ENCODE data around the gene HBB. TPM values are rescaled to one million over a fixed set of nuclear protein-coding genes. Genes with fewer than 3 reads are reported as not detected.

HBB gene
- total RNA-seq, 1 donor from 2014 or later = not detected

GRCh38 chr11:5228124-5228523 is 1.3 kb upstream of the HBB start:
- no peak for DNase-seq (ENCODE audit: low read depth in 2 of 2)

DNA sequence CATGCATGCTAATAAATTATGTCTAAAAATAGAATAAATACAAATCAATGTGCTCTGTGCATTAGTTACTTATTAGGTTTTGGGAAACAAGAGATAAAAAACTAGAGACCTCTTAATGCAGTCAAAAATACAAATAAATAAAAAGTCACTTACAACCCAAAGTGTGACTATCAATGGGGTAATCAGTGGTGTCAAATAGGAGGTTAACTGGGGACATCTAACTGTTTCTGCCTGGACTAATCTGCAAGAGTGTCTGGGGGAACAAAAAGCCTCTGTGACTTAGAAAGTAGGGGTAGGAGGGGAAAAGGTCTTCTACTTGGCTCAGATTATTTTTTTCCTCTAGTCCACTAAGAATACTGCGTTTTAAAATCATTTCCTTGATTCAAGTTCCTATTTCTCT is 810 bp upstream of the HBB start:
- DNase-seq (ENCODE audit: low read depth in 2 of 2) = no peak

DNA sequence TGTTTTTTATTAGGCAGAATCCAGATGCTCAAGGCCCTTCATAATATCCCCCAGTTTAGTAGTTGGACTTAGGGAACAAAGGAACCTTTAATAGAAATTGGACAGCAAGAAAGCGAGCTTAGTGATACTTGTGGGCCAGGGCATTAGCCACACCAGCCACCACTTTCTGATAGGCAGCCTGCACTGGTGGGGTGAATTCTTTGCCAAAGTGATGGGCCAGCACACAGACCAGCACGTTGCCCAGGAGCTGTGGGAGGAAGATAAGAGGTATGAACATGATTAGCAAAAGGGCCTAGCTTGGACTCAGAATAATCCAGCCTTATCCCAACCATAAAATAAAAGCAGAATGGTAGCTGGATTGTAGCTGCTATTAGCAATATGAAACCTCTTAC is 1.4 kb downstream of the HBB start:
- no peak for DNase-seq (ENCODE audit: low read depth in 2 of 2)

DNA sequence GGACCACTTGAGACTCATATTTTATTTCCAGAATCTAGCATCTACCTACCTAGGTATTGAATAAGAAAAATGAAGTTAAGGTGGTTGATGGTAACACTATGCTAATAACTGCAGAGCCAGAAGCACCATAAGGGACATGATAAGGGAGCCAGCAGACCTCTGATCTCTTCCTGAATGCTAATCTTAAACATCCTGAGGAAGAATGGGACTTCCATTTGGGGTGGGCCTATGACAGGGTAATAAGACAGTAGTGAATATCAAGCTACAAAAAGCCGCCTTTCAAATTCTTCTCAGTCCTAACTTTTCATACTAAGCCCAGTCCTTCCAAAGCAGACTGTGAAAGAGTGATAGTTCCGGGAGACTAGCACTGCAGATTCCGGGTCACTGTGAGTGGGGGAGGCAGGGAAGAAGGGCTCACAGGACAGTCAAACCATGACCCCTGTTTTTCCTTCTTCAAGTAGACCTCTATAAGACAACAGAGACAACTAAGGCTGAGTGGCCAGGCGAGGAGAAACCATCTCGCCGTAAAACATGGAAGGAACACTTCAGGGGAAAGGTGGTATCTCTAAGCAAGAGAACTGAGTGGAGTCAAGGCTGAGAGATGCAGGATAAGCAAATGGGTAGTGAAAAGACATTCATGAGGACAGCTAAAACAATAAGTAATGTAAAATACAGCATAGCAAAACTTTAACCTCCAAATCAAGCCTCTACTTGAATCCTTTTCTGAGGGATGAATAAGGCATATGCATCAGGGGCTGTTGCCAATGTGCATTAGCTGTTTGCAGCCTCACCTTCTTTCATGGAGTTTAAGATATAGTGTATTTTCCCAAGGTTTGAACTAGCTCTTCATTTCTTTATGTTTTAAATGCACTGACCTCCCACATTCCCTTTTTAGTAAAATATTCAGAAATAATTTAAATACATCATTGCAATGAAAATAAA is 2.1 kb downstream of the HBB start:
- DNase-seq (ENCODE audit: low read depth in 2 of 2) = no peak

GRCh38 chr11:5223686-5224085 is 3.2 kb downstream of the HBB start:
- no peak for DNase-seq (ENCODE audit: low read depth in 2 of 2)

DNA sequence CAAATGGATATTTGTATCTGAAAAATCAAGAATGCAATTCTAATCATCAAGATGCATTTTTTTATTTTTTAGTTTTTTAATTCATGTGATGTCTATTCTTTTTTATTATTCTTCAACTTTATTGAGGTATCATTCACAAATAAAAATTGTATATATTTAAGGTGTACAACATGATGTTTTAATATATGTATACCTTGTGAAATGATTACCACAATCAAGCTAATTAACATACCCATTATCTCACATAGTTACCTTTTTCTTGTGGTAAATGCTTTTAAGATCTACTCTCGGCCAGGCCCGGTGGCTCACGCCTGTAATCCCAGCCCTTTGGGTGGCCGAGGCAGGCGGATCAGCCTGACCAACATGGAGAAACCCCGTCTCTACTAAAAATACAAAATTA is 3.7 kb downstream of the HBB start:
- no peak for DNase-seq (ENCODE audit: low read depth in 2 of 2)

GRCh38 chr11:5210376-5210885 is 16.4 kb downstream of the HBB start:
- no peak for DNase-seq (ENCODE audit: low read depth in 2 of 2)

GRCh38 chr11:5204787-5205186 is 22.1 kb downstream of the HBB start:
- peak; percentile 52 to 75 for DNase-seq (ENCODE audit: low read depth in 2 of 2)

DNA sequence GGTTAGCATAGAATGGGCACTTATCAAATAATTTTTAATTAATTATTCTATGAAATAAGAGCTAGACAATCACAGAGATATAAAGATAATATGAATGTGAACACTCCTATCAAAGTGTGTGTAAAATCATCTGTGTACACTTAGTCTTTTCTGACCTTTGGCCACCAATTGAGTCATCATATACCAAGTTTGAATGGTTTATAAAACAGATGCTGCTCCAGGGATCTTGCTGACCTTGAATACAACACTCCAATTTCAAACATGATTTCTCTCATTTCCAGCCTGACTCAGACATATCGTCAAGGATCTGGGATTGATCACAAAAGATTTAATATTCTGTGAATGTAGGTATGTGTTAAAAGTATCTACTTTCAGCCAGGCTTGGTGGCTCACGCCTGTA is 23.5 kb downstream of the HBB start:
- no peak for DNase-seq (ENCODE audit: low read depth in 2 of 2)

GRCh38 chr11:5200582-5200981 is 26.3 kb downstream of the HBB start, which contains the start of gene OR51V1:
Gene OR51V1, minus strand, starts transcription at chr11:5200682. Its CDS starts 0 bp downstream, at chr11:5200682.
- no peak for DNase-seq (ENCODE audit: low read depth in 2 of 2)

DNA sequence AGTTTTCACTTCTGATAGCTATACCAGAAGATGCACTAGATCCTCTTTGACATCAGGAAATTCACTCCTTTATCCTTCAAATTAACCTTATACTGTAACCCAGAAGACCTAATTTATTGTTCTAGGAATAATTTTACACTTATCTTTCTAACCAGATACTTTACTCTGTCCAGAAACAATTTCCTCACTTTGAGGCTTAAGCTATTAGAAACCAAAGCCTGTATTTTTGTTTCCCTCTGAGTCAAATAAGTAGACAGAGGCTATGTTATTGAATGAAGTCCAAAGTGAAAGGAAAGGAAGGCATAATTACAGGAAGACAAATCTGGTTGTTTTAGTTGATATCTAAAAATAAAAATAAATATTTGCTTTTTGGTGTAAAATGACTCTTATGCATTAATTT is 28.6 kb downstream of the HBB start:
- no peak for DNase-seq (ENCODE audit: low read depth in 2 of 2)

DNA sequence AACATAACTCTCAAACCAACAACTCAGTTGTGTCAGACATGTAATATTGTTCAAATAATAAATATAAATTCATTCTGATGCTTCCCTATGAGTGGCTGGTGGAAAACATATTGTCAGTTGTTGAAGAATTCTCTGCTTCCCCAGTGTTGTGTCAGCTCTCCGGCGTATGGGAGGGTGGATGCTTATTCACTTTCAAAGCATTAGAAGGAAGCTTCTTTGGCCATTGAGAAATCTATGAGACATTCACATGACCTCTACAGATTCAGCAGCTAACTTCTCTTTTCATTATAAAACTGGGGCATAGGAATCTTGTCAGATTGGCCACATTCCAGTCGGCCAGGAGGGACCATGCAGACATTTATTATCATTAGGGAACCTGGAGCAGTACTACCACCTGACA is 29.3 kb downstream of the HBB start:
- no peak for DNase-seq (ENCODE audit: low read depth in 2 of 2)

DNA sequence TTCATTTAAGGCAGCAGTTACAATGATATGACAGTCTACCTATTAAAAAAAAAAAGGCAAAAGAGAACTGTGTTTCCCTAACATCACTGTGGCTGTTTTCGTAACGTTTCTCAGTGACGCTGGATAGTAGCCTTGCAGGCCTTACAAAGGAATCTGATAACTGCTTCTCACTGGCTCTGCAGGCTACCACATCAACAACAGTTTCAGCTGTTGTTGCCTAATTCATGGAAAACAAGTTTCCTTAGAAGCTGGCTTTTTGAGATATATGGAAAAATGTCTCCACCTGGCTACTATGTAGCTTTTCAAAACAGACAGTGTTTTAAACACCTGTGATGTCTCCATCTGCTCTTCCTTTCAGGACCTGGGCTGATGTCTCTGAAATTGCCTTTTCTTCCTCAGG is 30.1 kb downstream of the HBB start:
- DNase-seq (ENCODE audit: low read depth in 2 of 2) = no peak

GRCh38 chr11:5196067-5196466 is 30.8 kb downstream of the HBB start:
- no peak for DNase-seq (ENCODE audit: low read depth in 2 of 2)

GRCh38 chr11:5192738-5193137 is 34.1 kb downstream of the HBB start:
- DNase-seq (ENCODE audit: low read depth in 2 of 2) = no peak

GRCh38 chr11:5188201-5188600 is 38.7 kb downstream of the HBB start:
- no peak for DNase-seq (ENCODE audit: low read depth in 2 of 2)

- DNase-seq (ENCODE audit: low read depth in 2 of 2) = no peak
Observed at GRCh38 chr11:5178046-5178837, 48.6 kb downstream of the HBB start.

Other genes with a start within 250 kb of the HBB start
- not detected in 2 replicates for gene OR51L1, start 232.2 kb downstream of the HBB start, total RNA-seq
- not detected in 2 replicates for gene OR52J3, start 180.5 kb downstream of the HBB start, total RNA-seq
- not detected in 2 replicates for gene OR52E2, start 167.4 kb downstream of the HBB start, total RNA-seq
- gene OR52E1, start 157.5 kb downstream of the HBB start, total RNA-seq = not detected in 2 replicates
- gene OR52A5, start 88.7 kb downstream of the HBB start, total RNA-seq = not detected in 2 replicates
- gene OR52A1, start 72.3 kb downstream of the HBB start, total RNA-seq = not detected in 2 replicates
- gene OR51V1, start 26.4 kb downstream of the HBB start, total RNA-seq = not detected in 2 replicates
- not detected in 2 replicates for gene HBD, start 7.4 kb upstream of the HBB start, total RNA-seq
- not detected in 2 replicates for gene HBG1, start 22.8 kb upstream of the HBB start, total RNA-seq
- gene HBG2, start 27.7 kb upstream of the HBB start, total RNA-seq = not detected in 2 replicates
- gene HBE1, start 42.9 kb upstream of the HBB start, total RNA-seq = 0.22 TPM in 1 of 2 replicates, not detected in the other
- not detected in 2 replicates for gene OR51B4, start 74.9 kb upstream of the HBB start, total RNA-seq
- not detected in 2 replicates for gene OR51B2, start 97.2 kb upstream of the HBB start, total RNA-seq
- not detected in 2 replicates for gene OR51B5, start 116.5 kb upstream of the HBB start, total RNA-seq
- gene OR51B6, start 124.4 kb upstream of the HBB start, total RNA-seq = not detected in 2 replicates
- not detected in 2 replicates for gene OR51M1, start 156.7 kb upstream of the HBB start, total RNA-seq
- not detected in 2 replicates for gene OR51Q1, start 195.0 kb upstream of the HBB start, total RNA-seq
- gene OR51I1, start 214.4 kb upstream of the HBB start, total RNA-seq = not detected in 2 replicates
- not detected in 2 replicates for gene OR51I2, start 222.3 kb upstream of the HBB start, total RNA-seq

Data from lung microvascular endothelial cell (primary cell).